Fibroblast of skin of right biceps (primary cell): ENCODE results near the gene SNAP29.
"Not testable (repeated sequence)": the region's sequence is repeated elsewhere in the genome, so short reads cannot be mapped to it uniquely, and the experiment has no call there.

Experiments used
- DNase-seq: peaks from one replicate; pipeline ENCODE4 v3.0.0-alpha.2; 2013

Gene SNAP29

GRCh38 chr22:20867179-20868024, 8.6 kb downstream of the SNAP29 start:
- DNase-seq, result no peak

GRCh38 chr22:20868025-20868962, 9.5 kb downstream of the SNAP29 start:
- no peak for DNase-seq

GRCh38 chr22:20869234-20869633, 10.4 kb downstream of the SNAP29 start:
- DNase-seq, result no peak

- DNase-seq, result no peak
Observed at GRCh38 chr22:20873214-20873613, 14.4 kb downstream of the SNAP29 start.

GRCh38 chr22:20875296-20875695, 16.5 kb downstream of the SNAP29 start:
- DNase-seq, result no peak

GRCh38 chr22:20877715-20878114, 18.9 kb downstream of the SNAP29 start:
- DNase-seq, result no peak

- no peak for DNase-seq
Observed at GRCh38 chr22:20881231-20881630, 22.4 kb downstream of the SNAP29 start.

- DNase-seq, result no peak
Observed at GRCh38 chr22:20881869-20882815, 23.3 kb downstream of the SNAP29 start.

- no peak for DNase-seq
Observed at GRCh38 chr22:20882855-20883254, 24.0 kb downstream of the SNAP29 start.

- DNase-seq, result no peak
Observed at GRCh38 chr22:20884454-20884853, 25.6 kb downstream of the SNAP29 start.

GRCh38 chr22:20885017-20885556, 26.3 kb downstream of the SNAP29 start:
- no peak for DNase-seq

GRCh38 chr22:20885557-20886323, 26.9 kb downstream of the SNAP29 start:
- peak; percentile 59 for DNase-seq

- no peak for DNase-seq
Observed at GRCh38 chr22:20887375-20887774, 28.6 kb downstream of the SNAP29 start.

GRCh38 chr22:20889025-20889704, 30.4 kb downstream of the SNAP29 start:
- no peak for DNase-seq

- DNase-seq, result no peak
Observed at GRCh38 chr22:20889904-20890540, 31.2 kb downstream of the SNAP29 start.

- DNase-seq, result no peak
Observed at GRCh38 chr22:20890975-20891374, 32.2 kb downstream of the SNAP29 start.

- not testable (repeated sequence) for DNase-seq
Observed at GRCh38 chr22:20897737-20898136, 38.9 kb downstream of the SNAP29 start.

GRCh38 chr22:20899827-20900423, 41.1 kb downstream of the SNAP29 start:
- no peak for DNase-seq

GRCh38 chr22:20901093-20902033, 42.6 kb downstream of the SNAP29 start:
- DNase-seq, result not testable (repeated sequence)
